Endodermal cell (in vitro differentiated cells): Measurements from ENCODE around the gene CSNK1G1. TPM values are rescaled to one million over a fixed set of nuclear protein-coding genes. Genes with fewer than 3 reads are reported as not detected.
"Not testable (repeated sequence)": the region's sequence is repeated elsewhere in the genome, so short reads cannot be mapped to it uniquely, and the experiment has no call there.

Experiments used
- DNase-seq: peaks from one replicate; pipeline ENCODE4 v3.0.0-alpha.2; 2017
- H3K27ac ChIP-seq: 2 replicates; pipeline ENCODE4 v1.5.1; 2013; ENCODE audit warnings: mild to moderate bottlenecking, low read depth, low read length, moderate library complexity
- H3K27me3 ChIP-seq: 2 replicates; pipeline ENCODE4 v1.6.1; 2013; ENCODE audit warnings: mild to moderate bottlenecking, low read length, moderate library complexity; ENCODE audit not compliant: insufficient read depth, control insufficient read depth, poor library complexity, severe bottlenecking
- H3K36me3 ChIP-seq: 2 replicates; pipeline ENCODE4 v1.7.0; 2013; ENCODE audit warnings: mild to moderate bottlenecking, low read length, moderate library complexity; ENCODE audit not compliant: control insufficient read depth, insufficient read depth
- H3K4me1 ChIP-seq: one replicate; pipeline ENCODE4 v1.7.0; 2013; ENCODE audit warnings: low read length; ENCODE audit not compliant: control insufficient read depth, insufficient read depth
- H3K4me3 ChIP-seq: 2 replicates; pipeline ENCODE4 v1.5.1; 2013; ENCODE audit warnings: mild to moderate bottlenecking, low read length, moderate library complexity
- H3K9ac ChIP-seq: 2 replicates; pipeline ENCODE4 v1.6.1; 2013; ENCODE audit warnings: mild to moderate bottlenecking, low read length, moderate library complexity; ENCODE audit not compliant: poor library complexity, severe bottlenecking; ENCODE audit errors: extremely low read depth
- H3K9me3 ChIP-seq: 2 replicates; pipeline ENCODE4 v1.6.1; 2013; ENCODE audit warnings: mild to moderate bottlenecking, low read length, moderate library complexity; ENCODE audit not compliant: control insufficient read depth
- H3K27ac Mint-ChIP-seq: 2 replicates; pipeline ENCODE4 v1.8.0; 2020; ENCODE audit warnings: mixed read lengths
- H3K27me3 Mint-ChIP-seq: 2 replicates; pipeline ENCODE4 v1.8.0; 2021; ENCODE audit warnings: mild to moderate bottlenecking, mixed read lengths; ENCODE audit not compliant: insufficient read depth
- H3K36me3 Mint-ChIP-seq: 2 replicates; pipeline ENCODE4 v1.8.0; 2020; ENCODE audit warnings: low read depth, mixed read lengths
- H3K4me1 Mint-ChIP-seq: 2 replicates; pipeline ENCODE4 v1.8.0; 2020; ENCODE audit warnings: mixed read lengths
- H3K4me3 Mint-ChIP-seq: 2 replicates; pipeline ENCODE4 v1.8.0; 2020; ENCODE audit warnings: mild to moderate bottlenecking, moderate library complexity, mixed read lengths
- H3K9me3 Mint-ChIP-seq: 2 replicates; pipeline ENCODE4 v1.8.0; 2020; ENCODE audit warnings: mild to moderate bottlenecking, mixed read lengths
- WGBS, 2 experiments: methylation state at CpG; one replicate each; pipeline versions ENCODE4 v1.1.5 to v1.1.7; 2013; ENCODE audit warnings: missing lambda C conversion rate in 2 of 2, mixed read lengths in 1 of 2; ENCODE audit not compliant: insufficient coverage in 1 of 2, insufficient read length in 1 of 2; 5-methylcytosine and 5-hydroxymethylcytosine counted together
- total RNA-seq, 2 donors: library from RNA; stranded (reverse); fragmentation: NEBNext Ultra II Directional in 1 of 2; extraction: Animal tissue kit (Norgen Biotek cat#: 25700) in 1 of 2; gene quantifications; 2 replicates in 1 of 2; 3 replicates in 1 of 2; pipeline ENCODE4 v1.2.1, GENCODE V29; 2021
- TF ChIP-seq, protein P1 (sequence below): fragments of 200-600 bp; sonication (generic); conservative IDR thresholded peaks from 2 replicates; pipeline ENCODE4 v1.5.0; 2021; ENCODE audit warnings: antibody characterized with exemption, mild to moderate bottlenecking

Gene CSNK1G1
- total RNA-seq, 2 donors from 2014 or later: 24.5 to 31.4 TPM

DNA sequence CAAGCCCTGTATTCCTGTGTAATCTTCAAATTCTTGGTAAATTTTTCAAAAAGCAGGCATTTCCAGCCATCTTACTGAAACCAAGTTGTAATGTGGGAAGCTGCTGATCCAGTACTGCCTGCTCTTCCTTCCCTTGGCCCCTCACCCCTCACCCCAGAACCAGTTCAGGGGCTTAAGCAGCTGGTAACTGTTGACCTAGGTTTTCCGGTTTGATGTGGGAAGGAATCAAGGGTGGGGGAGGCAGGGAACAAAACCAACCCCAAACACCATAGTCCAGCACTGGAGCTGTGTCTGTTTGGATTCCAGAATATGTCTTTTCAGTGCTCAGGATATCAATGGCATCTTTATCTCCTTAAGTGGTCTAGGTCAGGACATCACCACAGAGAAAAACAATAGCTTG is 233.5 kb downstream of the CSNK1G1 start:
- Histone ChIP-seq H3K36me3 (peaks cover 42% of the 10 kb centered on the region), H3K4me1 (no peaks in the 10 kb centered on the region), H3K27me3 (no peaks in the 10 kb centered on the region), H3K9ac (no peak overlapping the region), H3K27ac (no peak overlapping the region), H3K4me3 (no peak overlapping the region), H3K9me3 (no peaks in the 10 kb centered on the region)
- no peak for DNase-seq
- 71% methylated on average over 1 of the region's 1 CpG; no CpG with 5 or more reads in 1 of the 2 experiments for WGBS, 2 experiments
- Mint-ChIP-seq H3K27me3 (no peaks in the 10 kb centered on the region), H3K27ac (no peak overlapping the region), H3K4me3 (no peak overlapping the region), H3K4me1 (no peaks in the 10 kb centered on the region), H3K9me3 (no peaks in the 10 kb centered on the region), H3K36me3 (peaks cover 62% of the 10 kb centered on the region)
- TF ChIP-seq, protein P1, sequence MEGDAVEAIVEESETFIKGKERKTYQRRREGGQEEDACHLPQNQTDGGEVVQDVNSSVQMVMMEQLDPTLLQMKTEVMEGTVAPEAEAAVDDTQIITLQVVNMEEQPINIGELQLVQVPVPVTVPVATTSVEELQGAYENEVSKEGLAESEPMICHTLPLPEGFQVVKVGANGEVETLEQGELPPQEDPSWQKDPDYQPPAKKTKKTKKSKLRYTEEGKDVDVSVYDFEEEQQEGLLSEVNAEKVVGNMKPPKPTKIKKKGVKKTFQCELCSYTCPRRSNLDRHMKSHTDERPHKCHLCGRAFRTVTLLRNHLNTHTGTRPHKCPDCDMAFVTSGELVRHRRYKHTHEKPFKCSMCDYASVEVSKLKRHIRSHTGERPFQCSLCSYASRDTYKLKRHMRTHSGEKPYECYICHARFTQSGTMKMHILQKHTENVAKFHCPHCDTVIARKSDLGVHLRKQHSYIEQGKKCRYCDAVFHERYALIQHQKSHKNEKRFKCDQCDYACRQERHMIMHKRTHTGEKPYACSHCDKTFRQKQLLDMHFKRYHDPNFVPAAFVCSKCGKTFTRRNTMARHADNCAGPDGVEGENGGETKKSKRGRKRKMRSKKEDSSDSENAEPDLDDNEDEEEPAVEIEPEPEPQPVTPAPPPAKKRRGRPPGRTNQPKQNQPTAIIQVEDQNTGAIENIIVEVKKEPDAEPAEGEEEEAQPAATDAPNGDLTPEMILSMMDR: no peak

DNA sequence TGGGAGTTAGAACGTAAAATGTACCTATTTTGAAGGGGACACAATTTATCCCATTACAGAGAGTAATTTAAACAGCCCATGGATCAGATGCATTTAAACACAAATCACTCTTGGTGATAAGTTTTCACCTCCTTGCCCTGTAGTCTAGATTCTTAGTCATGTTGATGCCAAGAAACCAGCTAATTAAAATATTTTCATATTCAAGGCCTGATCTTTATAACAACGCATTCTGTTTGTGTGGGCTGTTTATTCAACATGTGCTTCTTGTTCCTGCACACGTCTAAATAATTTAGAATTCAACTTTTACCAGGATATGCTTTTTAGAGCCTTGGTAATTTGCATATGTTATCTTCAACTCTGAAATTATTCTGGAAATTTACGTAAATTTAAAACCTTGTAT is 234.4 kb downstream of the CSNK1G1 start:
- H3K4me1 ChIP-seq: no peaks in the 10 kb centered on the region
- no peak overlapping the region for H3K27ac ChIP-seq
- no peak overlapping the region for H3K4me3 ChIP-seq
- Mint-ChIP-seq H3K9me3 (no peaks in the 10 kb centered on the region), H3K4me1 (no peaks in the 10 kb centered on the region), H3K27me3 (no peaks in the 10 kb centered on the region), H3K4me3 (no peak overlapping the region), H3K36me3 (peaks cover 59% of the 10 kb centered on the region), H3K27ac (no peak overlapping the region)
- peaks cover 38% of the 10 kb centered on the region for H3K36me3 ChIP-seq
- TF ChIP-seq, protein P1: no peak
- DNase-seq: no peak
- H3K9me3 ChIP-seq: no peaks in the 10 kb centered on the region
- no peaks in the 10 kb centered on the region for H3K27me3 ChIP-seq
- WGBS, 2 experiments: 83 to 99% methylated on average over 2 to 4 of the region's 4 CpGs
- no peak overlapping the region for H3K9ac ChIP-seq

DNA sequence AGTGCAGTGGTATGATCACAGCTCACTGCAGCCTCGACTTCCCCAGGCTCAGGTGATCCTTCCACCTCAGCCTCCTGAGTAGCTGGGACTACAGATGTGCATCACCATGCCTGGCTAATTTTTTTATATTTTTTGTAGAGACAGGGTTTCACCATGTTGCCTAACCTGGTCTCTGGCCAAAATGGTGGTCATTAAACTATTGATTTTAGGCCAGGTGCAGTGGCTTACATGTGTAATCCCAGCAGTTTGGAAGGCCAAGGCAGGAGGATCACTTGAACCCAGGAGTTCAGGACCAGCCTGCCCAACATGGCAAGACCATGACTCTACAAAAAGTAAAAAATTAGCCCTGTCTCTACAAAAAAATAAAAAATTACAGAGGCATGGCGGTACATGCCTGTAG is 235.7 kb downstream of the CSNK1G1 start:
- H3K4me3 ChIP-seq, H3K27ac ChIP-seq, H3K9ac ChIP-seq, H3K9me3 Mint-ChIP-seq, H3K27me3 ChIP-seq, H3K4me3 Mint-ChIP-seq, H3K4me1 Mint-ChIP-seq, H3K4me1 ChIP-seq, H3K9me3 ChIP-seq, DNase-seq, H3K27ac Mint-ChIP-seq, H3K27me3 Mint-ChIP-seq: not testable (repeated sequence)
- peaks cover 40% of the 10 kb centered on the region for H3K36me3 ChIP-seq
- WGBS, 2 experiments: 88 to 91% methylated on average over 2 of the region's 2 CpGs
- peaks cover 54% of the 10 kb centered on the region for H3K36me3 Mint-ChIP-seq
